GM21737 (cell line): Measurements from ENCODE around the gene NPL.
A peak's percentile ranks its signal among the peaks of the same experiment; 100 is the strongest.

Experiments used
- ATAC-seq: cut with Tn5 transposase; IDR thresholded peaks from one replicate; pipeline ENCODE4 v1.9.1; 2021; ENCODE audit warnings: mild to moderate bottlenecking, moderate library complexity; ENCODE audit not compliant: unreplicated experiment

The NPL gene

GRCh38 chr1:182789138-182790076, at the start of gene NPL:
NPL (plus strand) TSS chr1:182789773; CDS start chr1:182794372, 4,599 bp downstream.
- ATAC-seq = peak; percentile 91

- no peak for ATAC-seq
Observed at GRCh38 chr1:182740120-182740519, 49.5 kb upstream of the NPL start.

GRCh38 chr1:182742780-182743179, 46.8 kb upstream of the NPL start:
- no peak for ATAC-seq

- ATAC-seq = no peak
Observed at GRCh38 chr1:182752077-182752988, 37.2 kb upstream of the NPL start.

- no peak for ATAC-seq
Observed at GRCh38 chr1:182754087-182754486, 35.5 kb upstream of the NPL start.

- no peak for ATAC-seq
Observed at GRCh38 chr1:182754543-182755314, 34.8 kb upstream of the NPL start.

GRCh38 chr1:182755632-182756031, 33.9 kb upstream of the NPL start:
- no peak for ATAC-seq

GRCh38 chr1:182756423-182756822, 33.1 kb upstream of the NPL start:
- ATAC-seq = no peak

GRCh38 chr1:182761396-182762395, 27.9 kb upstream of the NPL start:
- no peak for ATAC-seq

- ATAC-seq = no peak
Observed at GRCh38 chr1:182762536-182762935, 27.0 kb upstream of the NPL start.

GRCh38 chr1:182764029-182764727, 25.4 kb upstream of the NPL start:
- no peak for ATAC-seq

- ATAC-seq = no peak
Observed at GRCh38 chr1:182765391-182765790, 24.2 kb upstream of the NPL start.

GRCh38 chr1:182766050-182766449, 23.5 kb upstream of the NPL start:
- no peak for ATAC-seq

- no peak for ATAC-seq
Observed at GRCh38 chr1:182766881-182767645, 22.5 kb upstream of the NPL start.

- no peak for ATAC-seq
Observed at GRCh38 chr1:182768963-182769362, 20.6 kb upstream of the NPL start.

- no peak for ATAC-seq
Observed at GRCh38 chr1:182770232-182770631, 19.3 kb upstream of the NPL start.

- ATAC-seq = no peak
Observed at GRCh38 chr1:182771187-182771984, 18.2 kb upstream of the NPL start.
